Thyroid gland (tissue), 4 donors: Measurements from ENCODE around the gene FAM53A. TPM values are rescaled to one million over a fixed set of nuclear protein-coding genes. Genes with fewer than 3 reads are reported as not detected.

Experiments used
- DNase-seq, 2 donors: peaks; one replicate each; pipeline ENCODE4 v3.0.0-alpha.2; 2019
- H3K27ac ChIP-seq, 3 donors: fragments of 200-600 bp; sonication (generic); 1 replicate in 2 of 3; 2 replicates in 1 of 3; pipeline ENCODE4 v1.5.1; 2016 to 2019; ENCODE audit warnings: mild to moderate bottlenecking in 1 of 3, moderate library complexity in 1 of 3
- H3K27me3 ChIP-seq: fragments of 200-600 bp; sonication (generic); one replicate; pipeline ENCODE4 v1.5.1; 2019
- H3K36me3 ChIP-seq, 2 donors: fragments of 200-600 bp; sonication (generic); one replicate each; pipeline ENCODE4 v1.5.1; 2016 to 2019
- H3K4me1 ChIP-seq, 2 donors: fragments of 200-600 bp; sonication (generic); one replicate each; pipeline ENCODE4 v1.5.1; 2017 to 2019
- H3K4me3 ChIP-seq, 3 donors: fragments of 200-600 bp; sonication (generic); replicated peaks in 1 of 3; 1 replicate in 2 of 3; 2 replicates in 1 of 3; pipeline ENCODE4 v1.5.1; 2016; ENCODE audit warnings: mild to moderate bottlenecking in 1 of 3
- H3K9me3 ChIP-seq: fragments of 200-600 bp; sonication (generic); one replicate; pipeline ENCODE4 v1.5.1; 2017
- POLR2A ChIP-seq, 2 donors: fragments of 450-650 bp; IDR thresholded peaks; one replicate each; pipeline ENCODE4 v1.6.1; 2017; ENCODE audit warnings: antibody characterized with exemption in 2 of 2, mild to moderate bottlenecking in 2 of 2, moderate library complexity in 1 of 2
- WGBS, 2 donors: methylation state at CpG; one replicate each; pipeline ENCODE4 v1.1.5; 2017; 5-methylcytosine and 5-hydroxymethylcytosine counted together
- intact Hi-C: fragments of 100-400 bp; cut with DNase I; formaldehyde crosslinking; loops from one replicate; pipeline ENCODE4 v1.15.1; 2023
- total RNA-seq, 4 donors: library from RNA; depleted of rRNA; stranded (reverse); fragments of >200 nt; gene quantifications; one replicate each; pipeline ENCODE4 v1.2.3, GENCODE V29; 2016
- TF ChIP-seq, protein P1 (sequence below), 6 experiments: fragments of 200-600 bp in 3 of 6; fragments of 450-650 bp in 3 of 6; sonication (generic) in 3 of 6; IDR thresholded peaks; one replicate each; pipeline ENCODE4 v1.5.1; 2016 to 2019; ENCODE audit warnings: antibody characterized with exemption in 6 of 6, mild to moderate bottlenecking in 2 of 6, inconsistent platforms in 1 of 6, moderate library complexity in 1 of 6

FAM53A gene
- total RNA-seq, 4 donors from 2014 or later = 17.5 to 34.9 (median 21.7) TPM

DNA sequence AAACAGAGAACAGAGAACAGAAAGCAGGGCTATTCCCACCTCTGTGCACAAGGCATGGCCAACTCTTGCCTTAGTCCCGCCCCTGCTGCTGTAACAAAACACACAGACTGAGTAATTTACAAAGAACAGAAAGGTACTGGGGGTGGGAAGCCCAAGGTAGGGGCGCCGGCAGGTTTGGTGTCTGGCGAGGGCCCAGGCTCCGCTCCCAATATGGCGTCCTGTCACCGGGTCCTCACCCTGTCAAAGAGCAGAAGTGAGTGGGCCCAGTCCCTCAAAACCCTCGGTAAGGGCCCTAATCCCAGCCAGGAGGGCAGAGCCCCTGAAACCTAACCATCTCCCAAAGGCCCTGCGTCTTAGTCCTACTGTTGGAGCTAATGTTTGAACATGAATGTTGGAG is 71.0 kb downstream of the FAM53A start:
- no peaks in the 10 kb centered on the region for H3K27me3 ChIP-seq
- H3K27ac ChIP-seq = no peak overlapping the region
- WGBS, 2 donors = 83 to 87% methylated on average over 4 to 9 of the region's 9 CpGs
- H3K36me3 ChIP-seq = no peaks in the 10 kb centered on the region
- no peaks in the 10 kb centered on the region for H3K9me3 ChIP-seq
- intact Hi-C loops = no loop called here
- DNase-seq = no peak
- TF ChIP-seq, protein P1, sequence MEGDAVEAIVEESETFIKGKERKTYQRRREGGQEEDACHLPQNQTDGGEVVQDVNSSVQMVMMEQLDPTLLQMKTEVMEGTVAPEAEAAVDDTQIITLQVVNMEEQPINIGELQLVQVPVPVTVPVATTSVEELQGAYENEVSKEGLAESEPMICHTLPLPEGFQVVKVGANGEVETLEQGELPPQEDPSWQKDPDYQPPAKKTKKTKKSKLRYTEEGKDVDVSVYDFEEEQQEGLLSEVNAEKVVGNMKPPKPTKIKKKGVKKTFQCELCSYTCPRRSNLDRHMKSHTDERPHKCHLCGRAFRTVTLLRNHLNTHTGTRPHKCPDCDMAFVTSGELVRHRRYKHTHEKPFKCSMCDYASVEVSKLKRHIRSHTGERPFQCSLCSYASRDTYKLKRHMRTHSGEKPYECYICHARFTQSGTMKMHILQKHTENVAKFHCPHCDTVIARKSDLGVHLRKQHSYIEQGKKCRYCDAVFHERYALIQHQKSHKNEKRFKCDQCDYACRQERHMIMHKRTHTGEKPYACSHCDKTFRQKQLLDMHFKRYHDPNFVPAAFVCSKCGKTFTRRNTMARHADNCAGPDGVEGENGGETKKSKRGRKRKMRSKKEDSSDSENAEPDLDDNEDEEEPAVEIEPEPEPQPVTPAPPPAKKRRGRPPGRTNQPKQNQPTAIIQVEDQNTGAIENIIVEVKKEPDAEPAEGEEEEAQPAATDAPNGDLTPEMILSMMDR (IDR thresholded peaks at IDR 0.05) = no peak
- TF ChIP-seq POLR2A (IDR thresholded peaks at IDR 0.05) = no peak
- H3K4me3 ChIP-seq = no peak overlapping the region
- peaks cover 0 to 6% of the 10 kb centered on the region in 2 donors for H3K4me1 ChIP-seq

DNA sequence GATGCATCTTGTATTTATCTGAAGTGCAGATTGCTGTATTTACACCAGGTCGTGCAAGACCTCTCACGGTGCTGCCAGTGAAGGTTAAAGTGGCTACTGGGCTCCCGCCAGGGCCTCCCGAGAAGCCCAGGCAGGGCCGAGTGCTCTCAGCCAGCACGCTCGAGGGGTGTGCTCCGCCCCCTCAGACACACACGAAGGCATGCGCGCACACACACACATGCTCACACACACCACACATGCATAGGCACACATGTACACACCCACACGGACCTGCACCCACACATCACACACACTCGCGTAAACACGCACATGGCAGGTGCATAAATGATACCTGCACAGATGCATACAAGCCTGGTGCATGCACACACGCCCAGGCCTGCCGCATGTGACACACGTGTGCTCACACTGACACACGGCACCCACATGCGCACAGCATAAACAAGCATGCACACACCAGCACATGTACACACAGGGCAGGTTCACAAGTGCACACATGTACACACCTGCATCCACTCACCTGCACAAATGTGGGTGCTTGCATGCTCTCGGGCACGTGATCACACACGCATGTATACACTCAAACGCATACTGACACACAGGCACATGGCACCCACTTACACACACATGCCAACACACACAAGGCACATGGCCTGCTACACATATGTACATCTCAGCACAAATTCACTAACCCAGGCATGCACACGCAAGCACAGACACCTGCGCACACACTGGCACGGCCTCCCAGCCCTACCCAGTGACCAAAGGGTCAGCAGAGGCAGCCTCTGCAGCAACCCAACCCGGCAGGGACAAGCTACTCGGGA is 71.6 kb downstream of the FAM53A start:
- no peak for TF ChIP-seq POLR2A (IDR thresholded peaks at IDR 0.05)
- TF ChIP-seq, protein P1 (IDR thresholded peaks at IDR 0.05) = no peak
- H3K4me1 ChIP-seq = peaks cover 0 to 6% of the 10 kb centered on the region in 2 donors
- intact Hi-C loops = no loop called here
- H3K9me3 ChIP-seq = no peaks in the 10 kb centered on the region
- H3K36me3 ChIP-seq = no peaks in the 10 kb centered on the region
- DNase-seq = peak in 1 of 2 donors; percentile 27
- H3K27ac ChIP-seq = no peak overlapping the region
- no peak overlapping the region for H3K4me3 ChIP-seq
- 68 to 74% methylated on average over 28 to 29 of the region's 29 CpGs for WGBS, 2 donors
- no peaks in the 10 kb centered on the region for H3K27me3 ChIP-seq

DNA sequence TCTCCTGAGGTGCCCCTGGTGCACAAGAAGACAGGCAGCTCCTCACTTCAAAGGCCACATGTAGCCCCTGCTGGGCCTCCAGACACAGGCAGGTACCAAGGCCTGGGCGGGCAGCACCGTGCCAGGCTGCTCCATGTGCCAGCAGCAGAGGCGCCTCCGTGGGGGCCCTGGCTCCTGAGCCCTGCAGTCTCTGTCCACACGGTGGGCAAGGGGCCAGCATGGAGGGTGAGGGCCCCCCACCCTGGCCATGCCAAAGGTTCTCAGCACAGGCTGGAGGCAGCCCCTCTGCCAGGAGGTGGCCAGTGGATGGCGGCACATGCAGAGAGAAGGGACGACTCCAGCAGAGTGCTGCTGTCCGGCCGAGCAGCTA is 72.6 kb downstream of the FAM53A start:
- H3K27me3 ChIP-seq = no peaks in the 10 kb centered on the region
- peaks cover 0 to 6% of the 10 kb centered on the region in 2 donors for H3K4me1 ChIP-seq
- 89 to 100% methylated on average over 3 to 4 of the region's 9 CpGs for WGBS, 2 donors
- no peak overlapping the region for H3K27ac ChIP-seq
- intact Hi-C loops = no loop called here
- no peaks in the 10 kb centered on the region for H3K9me3 ChIP-seq
- DNase-seq = no peak
- H3K4me3 ChIP-seq = no peak overlapping the region
- H3K36me3 ChIP-seq = no peaks in the 10 kb centered on the region
- no peak for TF ChIP-seq POLR2A (IDR thresholded peaks at IDR 0.05)
- TF ChIP-seq, protein P1 (IDR thresholded peaks at IDR 0.05) = no peak

DNA sequence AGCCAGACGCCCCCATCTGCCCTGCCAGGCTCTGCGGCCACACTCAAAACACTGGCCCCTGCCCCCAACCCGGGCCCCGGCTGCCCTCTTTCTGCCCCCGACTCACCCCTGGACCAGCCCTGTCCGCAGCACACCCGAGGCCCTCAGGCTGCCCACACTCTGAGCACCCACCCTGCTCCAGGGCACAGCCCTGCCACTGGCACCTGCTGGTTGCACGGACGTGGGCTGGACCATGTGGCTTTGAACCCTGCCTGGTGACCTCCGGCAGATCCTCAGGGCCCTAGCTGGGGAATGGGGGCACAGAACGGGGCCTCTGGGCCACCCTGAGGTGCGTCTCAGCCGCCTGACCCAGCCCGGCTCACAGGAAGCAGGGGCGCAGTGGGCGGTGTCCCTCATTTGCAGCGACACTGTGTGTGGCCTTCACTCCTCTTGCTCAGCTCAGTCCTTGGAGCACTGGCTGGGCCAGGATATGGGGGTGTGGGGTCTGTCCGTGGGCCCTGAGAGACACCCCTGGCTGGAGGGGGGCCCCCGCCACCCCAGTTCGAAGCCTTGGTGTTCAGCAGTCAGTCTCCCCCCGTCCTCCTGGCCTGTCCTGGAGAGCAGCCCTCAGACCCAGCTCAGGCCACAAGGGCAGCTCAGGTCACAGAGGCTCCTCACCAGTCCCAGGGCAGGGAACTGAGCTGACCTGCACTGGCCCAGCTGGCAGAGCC is 73.2 kb downstream of the FAM53A start:
- Histone ChIP-seq H3K9me3 (no peaks in the 10 kb centered on the region), H3K36me3 (no peaks in the 10 kb centered on the region), H3K27me3 (no peaks in the 10 kb centered on the region), H3K27ac (no peak overlapping the region), H3K4me1 (peaks cover 0 to 3% of the 10 kb centered on the region in 2 donors), H3K4me3 (no peak overlapping the region)
- 87 to 88% methylated on average over 16 to 20 of the region's 21 CpGs for WGBS, 2 donors
- TF ChIP-seq POLR2A (IDR thresholded peaks at IDR 0.05) = no peak
- TF ChIP-seq, protein P1 (IDR thresholded peaks at IDR 0.05) = no peak
- intact Hi-C loops = no loop called here
- no peak for DNase-seq
